HG03045 (cell line): ENCODE results near the gene EVA1A.

ENCODE experiments used
- ATAC-seq: cut with Tn5 transposase; IDR thresholded peaks from one replicate; pipeline ENCODE4 v1.9.1; 2021; ENCODE audit warnings: mild to moderate bottlenecking, moderate library complexity; ENCODE audit not compliant: unreplicated experiment

The EVA1A gene

DNA sequence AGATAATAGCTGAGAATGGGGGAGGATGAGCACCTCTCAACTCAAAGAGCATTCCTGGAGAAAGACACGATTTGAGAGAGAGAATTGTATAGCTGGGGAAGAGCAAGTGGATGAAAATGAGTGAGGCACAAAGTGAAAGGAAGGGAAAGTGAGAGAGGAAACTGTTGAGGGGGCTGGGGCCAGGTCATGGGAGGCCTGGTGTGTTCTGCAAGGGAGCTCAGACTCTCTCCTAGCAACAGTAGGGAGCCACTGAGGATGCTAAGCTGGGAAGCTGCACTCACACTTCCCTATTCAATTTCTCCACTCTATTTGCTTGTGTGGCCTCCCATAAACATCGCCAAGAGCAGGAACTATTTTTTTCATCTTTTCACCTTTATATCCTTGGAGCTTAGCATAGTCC lies 14.8 kb downstream of the EVA1A start:
- ATAC-seq, result no peak

DNA sequence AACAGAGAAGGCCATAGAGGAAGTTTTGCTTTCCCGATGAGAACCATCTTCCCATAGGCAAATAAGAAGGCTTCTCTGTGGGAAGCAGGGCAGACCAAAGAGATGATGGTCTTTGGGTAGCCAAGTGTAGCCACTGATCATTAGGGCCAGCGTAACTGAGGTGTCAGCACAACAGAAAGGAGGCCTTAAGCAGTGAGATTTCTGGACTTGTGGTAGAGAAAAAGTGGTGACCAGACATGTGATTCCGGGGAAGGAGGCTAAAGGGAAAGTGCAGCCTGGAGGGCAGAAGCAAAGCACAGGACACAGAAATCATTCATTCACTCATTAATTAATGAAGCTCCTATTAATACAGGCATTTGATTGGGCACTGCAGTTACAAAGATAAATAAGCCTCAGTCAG lies 15.4 kb downstream of the EVA1A start:
- ATAC-seq, result no peak

DNA sequence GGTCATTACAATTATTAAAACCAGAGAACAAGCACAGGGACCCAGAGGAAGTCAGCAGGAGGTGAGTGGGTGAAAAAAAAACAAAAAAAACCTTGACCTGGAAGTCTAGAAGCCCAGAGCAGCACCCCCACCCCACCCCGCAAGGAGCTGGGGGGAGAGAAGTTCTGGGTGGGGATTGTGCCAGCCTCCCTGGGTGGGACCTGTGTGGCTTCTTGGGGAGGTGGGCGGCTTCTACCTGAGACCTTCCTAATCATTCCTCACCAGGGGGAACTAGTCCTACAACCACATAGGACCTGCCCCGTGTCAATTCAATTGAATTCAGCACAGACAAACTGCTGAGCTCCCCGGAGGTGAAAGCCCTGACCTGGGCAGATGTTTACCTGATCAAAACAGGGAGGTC lies 17.3 kb downstream of the EVA1A start:
- ATAC-seq, result no peak

DNA sequence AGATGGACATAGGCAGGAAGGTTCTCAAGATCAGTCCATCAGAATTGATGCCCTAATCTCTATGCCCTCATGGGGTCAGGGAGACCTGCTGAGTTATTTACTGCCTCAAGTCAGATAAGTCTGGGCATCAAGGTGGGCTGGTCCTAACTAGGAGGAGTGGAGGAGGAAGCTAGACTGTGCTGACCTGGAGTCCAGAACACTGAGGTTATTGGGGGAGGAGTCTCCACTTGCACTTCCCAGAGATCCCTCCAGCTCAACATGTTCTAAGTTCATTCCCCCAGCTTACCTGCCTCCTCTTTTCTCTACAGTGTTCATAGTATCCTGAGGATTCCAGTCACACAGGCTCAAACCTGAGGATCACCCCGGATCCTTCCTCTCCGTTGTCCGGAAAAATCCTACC lies 19.3 kb downstream of the EVA1A start:
- ATAC-seq, result no peak

DNA sequence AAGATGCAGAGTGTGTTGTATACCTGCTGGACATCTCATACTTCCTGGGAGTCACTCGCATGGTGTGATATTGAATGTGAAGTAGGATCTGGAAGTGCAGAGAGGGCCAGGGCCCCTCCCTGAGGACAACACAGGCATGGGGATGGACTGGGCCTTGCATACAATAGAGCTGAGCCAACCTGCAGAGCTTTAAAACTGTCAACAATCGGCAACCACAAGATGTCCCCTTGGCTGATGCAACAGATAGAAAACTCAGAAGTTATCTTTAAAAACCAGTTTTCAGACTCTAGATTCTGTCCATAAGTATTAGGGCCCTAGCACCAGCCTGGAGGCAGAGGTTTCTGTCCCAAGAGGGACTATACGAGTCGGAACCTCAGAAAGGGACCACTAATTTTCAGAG lies 19.7 kb downstream of the EVA1A start:
- ATAC-seq, result no peak

DNA sequence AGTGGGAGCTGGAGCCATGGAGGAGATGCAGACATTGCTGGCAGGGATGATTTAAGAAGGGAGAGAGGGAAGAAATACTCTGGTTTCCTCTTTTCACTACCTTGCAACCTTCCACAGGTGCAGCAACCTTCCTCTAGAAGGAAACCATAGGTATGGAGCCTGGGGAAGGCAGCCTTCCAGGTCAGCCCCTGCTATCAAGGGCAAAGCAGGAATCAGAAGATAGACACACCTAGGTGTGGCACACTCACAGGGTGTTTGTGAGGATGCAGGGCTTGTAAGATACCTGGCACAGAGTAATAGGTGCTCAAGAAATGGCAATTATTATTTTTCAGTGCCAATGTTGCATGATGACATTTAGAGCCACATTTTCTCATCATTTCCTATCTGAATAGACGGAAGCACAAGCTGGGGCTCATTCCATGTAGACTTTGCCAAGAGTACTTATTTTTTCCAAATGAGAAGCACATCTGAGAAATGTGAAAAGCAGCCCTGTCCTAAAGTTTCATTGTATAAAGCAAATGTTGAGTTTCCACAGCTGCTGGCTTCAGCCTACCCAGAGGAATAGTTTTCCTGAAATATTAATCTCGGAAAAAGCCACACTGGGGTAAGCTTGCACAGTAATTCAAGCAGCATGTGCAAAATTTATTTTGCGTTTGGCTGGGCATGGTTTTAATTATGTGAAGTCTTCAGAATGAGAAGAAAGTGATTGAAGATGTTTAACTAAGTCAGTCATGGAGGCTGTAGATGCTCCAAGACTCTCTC lies 20.6 kb downstream of the EVA1A start:
- no peak for ATAC-seq

DNA sequence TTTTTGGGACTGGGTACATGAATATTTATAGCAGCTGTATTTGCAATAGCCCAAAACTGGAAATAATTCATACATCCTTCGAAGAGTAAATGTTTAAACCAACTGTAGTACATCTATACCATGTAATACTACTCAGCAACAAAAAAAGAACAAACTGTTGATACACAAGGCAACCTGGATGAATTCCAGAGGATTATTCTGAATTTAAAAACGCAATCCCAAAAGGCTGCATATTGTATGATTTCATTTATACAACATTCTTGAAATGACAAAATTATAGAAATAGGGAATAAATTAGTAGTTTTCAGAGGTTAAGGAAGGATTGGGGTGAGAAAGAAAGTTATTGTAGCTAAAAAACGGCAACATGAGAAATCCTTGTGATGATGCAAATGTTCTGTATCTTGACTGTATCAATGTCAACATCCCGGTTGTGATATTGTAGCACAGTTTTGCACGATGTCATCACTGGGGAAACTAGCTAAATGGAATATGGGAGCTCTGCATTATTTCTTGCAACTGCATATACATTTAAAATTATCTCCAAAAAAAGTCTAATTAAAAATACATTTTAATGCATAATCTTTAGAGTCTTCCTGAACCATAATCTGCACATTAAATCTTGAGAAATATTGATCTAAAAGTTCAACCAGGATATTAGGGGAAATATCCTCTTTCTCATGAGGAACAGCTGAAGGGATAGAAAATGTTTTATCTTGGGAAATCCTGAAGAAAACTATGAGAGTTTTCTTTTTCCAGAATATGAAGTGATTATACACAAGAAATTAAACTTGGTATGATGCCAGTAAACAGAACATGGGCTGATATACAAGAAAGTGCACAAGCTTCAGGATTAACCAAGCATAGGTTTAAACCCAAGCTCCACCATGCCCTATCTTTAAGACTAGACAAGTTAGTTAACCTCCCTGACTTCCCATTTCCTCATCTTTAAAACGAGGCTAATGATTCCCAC lies 21.9 kb downstream of the EVA1A start:
- no peak for ATAC-seq

DNA sequence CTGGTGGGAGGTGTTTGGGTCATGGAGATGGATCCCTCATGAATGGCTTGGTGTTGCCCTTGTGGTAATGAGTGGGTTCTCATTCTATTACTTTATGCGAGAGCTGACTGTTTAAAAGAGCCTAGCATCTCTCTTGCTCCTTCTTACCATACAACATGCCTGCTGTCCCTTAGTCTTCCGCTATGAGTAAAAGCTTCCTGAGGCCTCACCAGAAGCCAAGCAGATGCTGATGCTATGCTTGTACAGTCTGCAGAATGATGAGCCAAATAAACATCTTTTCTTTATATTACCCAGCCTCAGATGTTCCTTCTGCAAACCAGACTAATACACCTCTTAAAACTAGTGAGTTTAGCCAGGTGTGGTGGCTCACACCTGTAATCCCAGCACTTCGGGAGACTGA lies 23.1 kb downstream of the EVA1A start:
- ATAC-seq, result no peak

DNA sequence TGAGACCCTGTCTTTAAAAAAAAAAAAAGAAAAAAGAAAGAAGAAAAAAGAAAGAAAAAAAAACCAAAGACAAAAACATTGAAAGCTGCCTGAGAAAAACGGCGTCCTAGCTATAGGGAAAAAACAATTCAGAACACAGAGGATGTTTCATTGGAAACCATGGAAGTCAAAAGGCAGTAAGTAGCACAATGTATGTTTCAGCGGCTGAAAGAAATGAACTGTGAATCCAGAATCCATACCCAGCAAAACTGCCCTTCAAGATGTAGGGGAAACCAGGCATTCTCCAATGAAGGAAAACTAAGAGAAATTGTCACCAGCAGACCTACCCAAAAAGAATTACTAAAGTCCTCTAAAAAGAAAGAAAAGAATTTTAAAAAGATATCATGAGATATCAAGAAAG lies 27.6 kb downstream of the EVA1A start:
- ATAC-seq, result no peak

DNA sequence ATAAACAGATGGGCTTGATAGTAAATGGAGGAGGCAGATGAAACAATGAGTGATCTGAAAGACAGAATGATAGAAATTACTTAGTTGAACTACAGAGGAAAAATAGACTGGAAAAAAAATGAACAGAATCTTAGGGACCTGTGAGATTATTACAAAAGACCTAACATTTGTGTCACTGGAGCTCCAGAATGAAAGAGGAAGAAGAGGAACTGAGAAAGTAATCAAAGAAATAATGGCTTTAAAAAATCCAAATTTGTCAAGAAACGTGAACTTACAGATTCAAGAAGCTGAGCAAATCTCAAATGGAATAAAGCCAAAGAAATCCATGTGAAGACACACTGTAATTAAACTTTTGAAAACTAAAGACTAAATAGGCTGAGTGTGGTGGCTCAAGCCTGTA lies 28.3 kb downstream of the EVA1A start:
- no peak for ATAC-seq

DNA sequence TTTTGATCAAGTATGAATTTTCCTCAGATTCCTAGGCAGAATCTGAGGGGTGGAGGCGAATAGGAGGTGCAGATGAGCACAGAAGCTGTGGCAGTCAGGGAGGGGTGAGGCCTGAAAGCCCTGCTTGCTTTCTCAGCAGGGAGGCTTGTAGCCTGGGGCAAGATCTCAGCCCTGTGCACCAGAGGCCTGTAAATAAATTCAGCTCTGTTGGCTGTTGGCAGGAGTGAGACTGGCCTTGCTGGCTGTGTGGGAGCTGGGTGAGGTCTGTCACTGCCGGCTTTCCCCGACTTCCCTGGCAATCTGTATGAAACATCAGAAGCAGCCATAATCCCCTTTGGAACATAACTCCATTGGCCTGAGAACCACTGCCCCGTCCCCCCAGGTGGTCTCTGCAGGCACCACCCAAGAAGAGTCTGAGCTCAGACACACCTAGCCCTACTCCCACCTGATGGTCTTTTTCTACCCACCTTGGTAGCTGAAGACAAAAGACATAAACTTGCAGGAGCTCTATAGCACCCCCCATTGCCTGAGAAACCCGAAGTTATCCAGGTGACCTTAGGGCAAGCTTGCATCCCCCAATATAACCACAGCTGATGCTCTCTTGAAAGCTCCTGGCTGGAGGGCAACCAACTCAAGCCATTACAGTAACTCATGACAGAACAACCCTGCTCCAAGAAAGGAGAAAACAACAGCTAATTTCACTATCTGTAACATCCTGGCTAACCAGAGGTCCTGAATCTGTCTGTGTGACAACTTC lies 32.3 kb downstream of the EVA1A start:
- no peak for ATAC-seq

DNA sequence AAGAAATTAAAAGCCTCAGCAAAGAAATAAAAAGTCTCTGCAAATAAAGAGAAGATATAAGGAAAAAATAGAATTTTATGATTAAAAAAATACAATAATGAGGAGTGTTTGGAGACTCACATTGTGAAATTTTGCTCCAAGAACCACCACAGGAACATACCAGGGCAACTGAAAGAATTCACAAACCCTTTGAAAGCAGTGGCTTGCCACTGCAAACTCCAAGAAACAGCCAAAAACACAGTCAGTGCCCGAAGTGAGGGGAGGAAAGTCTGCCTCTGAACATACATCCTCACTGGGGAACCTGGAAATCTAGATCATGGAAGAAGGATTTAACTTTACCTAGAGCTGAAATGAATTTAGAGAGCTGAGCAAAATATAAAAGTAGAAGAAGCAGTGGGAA lies 33.1 kb downstream of the EVA1A start:
- no peak for ATAC-seq

DNA sequence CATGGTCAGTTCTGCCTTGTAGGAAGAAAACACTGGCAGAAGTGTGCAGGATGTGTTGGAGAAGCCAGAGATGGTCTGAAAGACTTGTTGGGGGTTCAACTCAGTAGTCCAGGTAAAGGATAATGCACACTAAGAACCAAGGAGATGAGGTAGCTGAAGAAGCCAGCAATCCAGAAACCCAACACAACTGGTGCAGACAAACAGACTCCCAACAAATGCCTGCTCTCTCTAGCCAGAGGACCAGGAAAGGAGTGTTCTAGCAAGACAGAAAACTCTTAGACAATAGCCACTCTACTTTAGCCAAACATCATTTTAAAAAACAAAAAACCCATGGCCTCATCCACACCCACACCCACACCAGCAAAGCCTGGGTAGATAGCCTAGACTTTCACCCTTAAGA lies 33.9 kb downstream of the EVA1A start:
- ATAC-seq, result no peak

DNA sequence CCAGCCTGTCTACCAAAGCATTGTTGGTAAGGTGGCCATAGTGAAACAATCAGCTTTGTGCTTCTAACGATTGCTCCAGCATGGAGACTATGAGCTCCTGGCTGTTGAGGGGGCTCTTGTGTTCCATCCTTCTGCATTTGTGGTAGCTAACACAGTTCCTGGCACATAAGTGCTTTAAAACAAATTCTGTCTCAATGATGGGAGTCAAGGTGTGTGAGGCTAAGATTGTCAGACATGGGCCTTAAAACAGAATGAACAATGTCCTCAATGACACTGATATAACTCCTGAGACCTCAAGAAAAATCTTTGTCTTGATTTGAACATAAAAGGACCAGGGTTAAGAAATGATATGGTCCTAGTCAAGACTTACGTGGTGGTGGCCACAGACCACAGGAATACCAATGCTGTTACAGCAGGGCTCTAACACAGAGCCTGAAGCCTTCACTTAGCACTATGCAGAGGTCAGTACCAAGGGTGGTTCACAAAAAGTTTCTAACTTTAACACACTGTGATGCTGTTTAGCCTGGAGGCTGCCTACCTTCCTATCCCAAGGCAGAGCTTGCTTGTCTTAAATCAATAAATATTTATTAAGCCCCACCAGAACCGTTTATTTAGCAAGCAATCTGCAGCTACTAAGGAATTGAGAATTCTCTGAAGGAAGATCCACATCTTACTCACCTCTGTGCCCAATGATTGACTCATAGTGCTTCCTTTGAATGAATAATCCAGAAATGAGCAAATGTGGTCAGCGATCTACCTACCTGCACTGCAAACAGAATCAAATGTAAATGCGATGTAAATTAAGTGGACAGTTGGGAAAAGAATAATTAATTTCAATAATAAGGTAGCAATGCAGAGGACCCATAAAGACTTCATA lies 35.1 kb downstream of the EVA1A start:
- no peak for ATAC-seq

DNA sequence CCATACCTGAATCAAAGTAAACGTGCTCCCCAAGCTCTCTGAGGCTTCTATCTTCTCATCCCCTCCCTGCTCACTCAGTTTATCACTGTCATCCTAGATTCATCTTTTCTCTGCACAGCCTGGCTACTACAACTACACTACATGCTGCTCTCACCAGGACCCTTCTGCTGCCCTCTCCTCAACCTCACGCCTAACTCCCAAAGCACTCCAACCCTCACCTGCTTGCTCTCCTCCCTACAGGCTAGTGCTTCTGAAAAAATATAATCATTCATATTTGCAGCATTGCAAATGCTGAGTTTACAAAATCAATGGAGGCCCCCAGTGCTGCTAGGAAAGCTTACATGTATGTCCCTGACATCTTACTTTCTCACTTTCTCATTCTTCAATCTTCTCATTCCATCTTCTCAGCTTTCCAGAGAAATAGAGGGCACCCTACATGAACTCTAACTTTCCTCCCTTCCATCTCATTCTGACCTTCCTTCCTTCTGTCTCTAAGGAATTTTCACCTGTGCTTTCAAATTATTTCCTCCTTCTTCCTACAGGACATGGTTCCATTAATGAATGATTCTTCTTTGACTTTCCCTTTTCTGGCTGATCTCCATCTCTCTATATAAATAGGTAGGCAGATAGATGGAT lies 36.3 kb downstream of the EVA1A start:
- ATAC-seq, result no peak

DNA sequence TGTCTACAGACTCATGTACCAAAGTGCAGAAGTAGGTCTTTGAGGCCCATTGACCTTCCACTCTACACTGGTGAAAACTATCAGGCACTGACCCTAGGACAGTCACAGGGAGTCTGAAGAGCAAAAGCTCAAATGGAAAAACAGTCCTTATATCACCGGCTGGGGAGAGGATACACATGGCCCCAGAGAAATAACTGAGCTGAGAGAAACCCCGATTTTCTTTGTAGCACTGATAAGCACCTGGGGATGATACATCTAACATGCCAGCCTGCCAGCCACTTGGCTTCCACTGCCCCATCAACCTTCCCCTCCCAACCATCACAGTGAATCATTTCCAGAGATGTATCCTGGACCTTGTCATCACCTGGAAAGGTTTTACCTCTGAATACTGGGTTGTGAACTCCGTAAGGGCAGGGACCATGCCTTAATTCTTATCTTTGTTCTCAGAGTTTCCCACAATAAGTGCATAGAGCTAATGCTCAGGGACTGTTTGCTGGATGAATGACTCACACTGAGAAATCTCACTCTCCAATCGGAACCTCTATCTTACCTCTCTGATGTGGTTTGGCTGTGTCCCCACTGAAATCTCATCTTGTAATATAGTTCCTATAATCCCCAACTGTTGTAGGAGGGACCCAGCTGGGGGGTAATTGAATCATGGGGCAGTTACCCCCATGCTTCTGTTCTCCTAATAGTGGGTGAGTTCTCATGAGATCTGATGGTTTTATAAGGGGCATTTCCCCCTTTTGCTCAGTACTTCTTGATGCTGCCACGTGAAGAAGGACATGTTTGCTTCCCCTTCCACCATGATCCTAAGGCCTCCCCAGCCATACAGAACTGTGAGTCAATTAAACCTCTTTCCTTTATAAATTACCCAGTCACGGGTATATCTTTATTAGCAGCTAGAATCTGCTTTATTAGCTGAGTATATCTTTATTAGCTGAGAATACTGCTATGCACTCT lies 37.1 kb downstream of the EVA1A start:
- ATAC-seq, result no peak

DNA sequence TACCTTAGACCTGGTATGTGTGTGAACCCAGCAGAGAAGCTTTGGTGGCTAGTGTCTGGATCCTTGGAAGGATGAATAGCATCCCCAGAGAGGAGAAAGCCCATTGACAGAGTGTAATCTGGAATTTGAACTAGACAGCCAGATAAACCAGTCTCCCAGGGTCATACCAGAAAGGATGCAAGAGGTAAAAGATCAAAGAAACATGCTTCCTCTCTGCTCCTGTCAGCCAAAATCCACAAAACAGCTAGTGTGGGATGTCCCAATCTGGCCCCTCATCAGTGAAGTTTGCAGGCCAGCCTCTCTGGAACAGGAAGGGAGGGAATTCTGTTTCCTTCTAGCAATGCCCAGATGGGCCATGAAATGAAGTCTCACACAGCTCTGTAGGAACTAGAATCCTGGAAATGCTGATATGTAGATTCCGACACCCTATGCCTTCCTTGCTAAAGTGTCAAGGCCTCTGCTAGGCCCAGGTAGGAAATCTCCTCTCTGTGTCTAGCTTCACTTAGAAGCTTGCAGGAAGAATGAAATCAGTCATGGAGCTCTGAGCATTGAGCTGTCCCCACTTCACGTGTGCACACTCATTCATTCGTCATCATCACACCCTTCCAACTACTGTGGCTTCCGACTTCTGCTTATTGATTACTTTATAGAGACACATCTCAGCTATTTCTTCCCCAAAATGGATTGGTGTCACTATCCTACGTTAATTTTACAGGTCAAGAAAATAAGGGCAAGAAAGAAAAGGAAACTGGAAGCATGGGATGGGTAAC lies 38.0 kb downstream of the EVA1A start:
- ATAC-seq, result no peak

DNA sequence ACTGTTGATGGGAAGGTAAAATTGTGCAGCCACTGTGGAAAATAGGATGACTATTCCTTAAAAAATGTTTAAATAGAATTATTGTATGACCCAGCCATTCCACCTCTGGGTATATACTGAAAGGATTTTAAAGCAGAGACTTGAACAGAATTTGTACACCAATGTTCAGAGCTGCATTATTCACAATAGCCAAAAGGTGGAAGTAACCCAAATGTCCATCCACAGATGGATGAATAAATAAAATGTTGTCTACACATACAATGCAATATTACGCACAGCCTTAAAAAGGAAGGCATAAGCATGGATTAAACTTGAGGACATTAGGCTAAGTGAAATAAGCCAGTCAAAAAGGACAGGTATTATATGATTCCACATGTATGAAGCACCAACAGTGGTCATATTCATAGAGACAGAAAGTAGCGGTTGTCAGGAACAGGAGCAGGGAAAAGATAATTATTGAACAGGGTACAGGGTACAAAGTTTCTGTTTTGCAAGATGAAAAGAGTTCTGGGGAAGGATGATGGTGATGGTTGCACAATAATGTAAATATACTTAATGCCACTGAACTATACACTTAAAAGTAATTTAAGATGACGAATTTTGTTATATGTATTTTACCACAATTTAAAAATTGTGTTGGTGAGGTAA lies 39.4 kb downstream of the EVA1A start:
- no peak for ATAC-seq
